HEK293T (cell line): ENCODE results near the gene ZNF521.
"Not testable (repeated sequence)": the region's sequence is repeated elsewhere in the genome, so short reads cannot be mapped to it uniquely, and the experiment has no call there.

Source experiments
- CTCF ChIA-PET: fragments of 350-600 bp; formaldehyde crosslinking; extraction: SDS; loops from one replicate; lab custom pipeline; 2021; ENCODE audit warnings: antibody characterized with exemption, inconsistent platforms; lab: Yijun Ruan, JAX
- POLR2A ChIA-PET: fragments of 350-600 bp; formaldehyde crosslinking; extraction: SDS; loops from one replicate; lab custom pipeline; 2020; ENCODE audit warnings: antibody characterized with exemption, inconsistent platforms; lab: Yijun Ruan, JAX
- DNase-seq: peaks from one replicate; pipeline ENCODE4 v3.0.0; 2012; ENCODE audit warnings: mixed read lengths; ENCODE audit errors: extremely low spot score
- ARNT ChIP-seq: fragments of 450-650 bp; IDR thresholded peaks from 2 replicates; pipeline ENCODE4 v1.6.1; 2017; ENCODE audit warnings: mild to moderate bottlenecking
- BHLHE40 ChIP-seq: fragments of 450-650 bp; IDR thresholded peaks from 2 replicates; pipeline ENCODE4 v1.6.1; 2016; ENCODE audit warnings: mild to moderate bottlenecking, moderate library complexity, borderline replicate concordance
- CTBP1 ChIP-seq: fragments of 450-650 bp; IDR thresholded peaks from 2 replicates; pipeline ENCODE4 v1.6.1; 2016; ENCODE audit warnings: borderline replicate concordance
- ELF4 ChIP-seq: fragments of 450-650 bp; IDR thresholded peaks from 2 replicates; pipeline ENCODE4 v1.6.1; 2017; ENCODE audit warnings: antibody characterized with exemption
- FOXA1 ChIP-seq: fragments of 450-650 bp; IDR thresholded peaks from 2 replicates; pipeline ENCODE4 v1.6.1; 2016; ENCODE audit warnings: mild to moderate bottlenecking
- FOXK2 ChIP-seq: fragments of 450-650 bp; IDR thresholded peaks from 2 replicates; pipeline ENCODE4 v1.6.1; 2016; ENCODE audit warnings: mild to moderate bottlenecking
- FOXM1 ChIP-seq: fragments of 450-650 bp; IDR thresholded peaks from 2 replicates; pipeline ENCODE4 v1.6.1; 2017; ENCODE audit warnings: mild to moderate bottlenecking, borderline replicate concordance
- HDGF ChIP-seq: fragments of 450-650 bp; IDR thresholded peaks from 2 replicates; pipeline ENCODE4 v1.6.1; 2017; ENCODE audit warnings: antibody characterized with exemption, borderline replicate concordance
- L3MBTL2 ChIP-seq: fragments of 450-650 bp; conservative IDR thresholded peaks from 2 replicates; pipeline ENCODE4 v1.6.1; 2016; ENCODE audit warnings: mild to moderate bottlenecking
- LEF1 ChIP-seq: fragments of 450-650 bp; IDR thresholded peaks from 2 replicates; pipeline ENCODE4 v1.6.1; 2017; ENCODE audit warnings: mild to moderate bottlenecking, borderline replicate concordance
- NFRKB ChIP-seq: fragments of 450-650 bp; IDR thresholded peaks from 2 replicates; pipeline ENCODE4 v1.6.1; 2016; ENCODE audit warnings: mild to moderate bottlenecking, moderate library complexity
- PKNOX1 ChIP-seq: fragments of 450-650 bp; IDR thresholded peaks from 2 replicates; pipeline ENCODE4 v1.6.1; 2016
- SP1 ChIP-seq: fragments of 450-650 bp; IDR thresholded peaks from 2 replicates; pipeline ENCODE4 v1.6.1; 2017
- SUZ12 ChIP-seq: fragments of 450-650 bp; IDR thresholded peaks from 2 replicates; pipeline ENCODE4 v1.6.1; 2016; ENCODE audit warnings: mild to moderate bottlenecking
- TARDBP ChIP-seq: fragments of 450-650 bp; IDR thresholded peaks from 2 replicates; pipeline ENCODE4 v1.6.1; 2016
- ZNF384 ChIP-seq: fragments of 450-650 bp; IDR thresholded peaks from 2 replicates; pipeline ENCODE4 v1.6.1; 2016

Gene ZNF521

GRCh38 chr18:25043104-25043503 lies 308.9 kb downstream of the ZNF521 start:
- ChIA-PET POLR2A (interaction anchor here (1.1 kb wide), 1 partner anchor 15 kb away, joined by 3 read pairs; no protein-coding TSS in a partner anchor), CTCF (no interaction called here)
- no peak for DNase-seq

GRCh38 chr18:25042641-25043051 lies 309.3 kb downstream of the ZNF521 start:
- no peak for DNase-seq
- ChIA-PET CTCF (no interaction called here), POLR2A (interaction anchor here (1.1 kb wide), 1 partner anchor 14 kb away, joined by 3 read pairs; no protein-coding TSS in a partner anchor)
- no peak for TF ChIP-seq FOXA1
- no peak for TF ChIP-seq ZNF384
- no peak for TF ChIP-seq L3MBTL2
- TF ChIP-seq NFRKB = no peak
- TF ChIP-seq FOXK2 = no peak
- TF ChIP-seq ARNT = no peak
- TF ChIP-seq CTBP1 = no peak
- TF ChIP-seq BHLHE40 = no peak
- TF ChIP-seq SP1 = no peak
- no peak for TF ChIP-seq SUZ12
- no peak for TF ChIP-seq FOXM1
- no peak for TF ChIP-seq TARDBP

More at GRCh38 chr18:25043104-25043503, 308.9 kb downstream of the ZNF521 start:
- TF ChIP-seq BHLHE40 (no peak), SP1 (no peak), FOXM1 (no peak), SUZ12 (no peak), L3MBTL2 (no peak), NFRKB (no peak), PKNOX1 (no peak), TARDBP (no peak), ZNF384 (no peak), LEF1 (no peak), CTBP1 (no peak), HDGF (no peak), FOXA1 (no peak), ARNT (no peak), FOXK2 (no peak), ELF4 (no peak)

GRCh38 chr18:25039781-25040180 lies 312.2 kb downstream of the ZNF521 start:
- DNase-seq = no peak
- ChIA-PET CTCF (no interaction called here), POLR2A (no interaction called here)
- no peak for TF ChIP-seq ZNF384
- no peak for TF ChIP-seq FOXM1
- TF ChIP-seq LEF1 = no peak
- TF ChIP-seq ARNT = no peak
- TF ChIP-seq HDGF = no peak
- no peak for TF ChIP-seq L3MBTL2
- no peak for TF ChIP-seq PKNOX1

GRCh38 chr18:25038261-25038660 lies 313.7 kb downstream of the ZNF521 start:
- POLR2A ChIA-PET = no interaction called here
- TF ChIP-seq FOXM1 (no peak), FOXK2 (no peak), FOXA1 (no peak), SUZ12 (no peak), ELF4 (no peak), ZNF384 (no peak), NFRKB (no peak), TARDBP (no peak), CTBP1 (no peak)
- CTCF ChIA-PET = interaction anchor here (0.6 to 0.7 kb wide), 2 partner anchors 16 to 1884 kb away, joined by 3 read pairs; no protein-coding TSS in a partner anchor
- no peak for DNase-seq

GRCh38 chr18:25033747-25034471 lies 318.1 kb downstream of the ZNF521 start:
- ChIA-PET POLR2A (no interaction called here), CTCF (no interaction called here)
- TF ChIP-seq BHLHE40 (no peak), FOXM1 (no peak), L3MBTL2 (no peak), SUZ12 (no peak), ELF4 (no peak), NFRKB (no peak)
- no peak for DNase-seq

- POLR2A ChIA-PET, CTCF ChIA-PET, DNase-seq: not testable (repeated sequence)
These were observed 318.8 kb downstream of the ZNF521 start for GRCh38 chr18:25033175-25033574.

GRCh38 chr18:25029802-25030201 lies 322.2 kb downstream of the ZNF521 start:
- ChIA-PET CTCF (no interaction called here), POLR2A (no interaction called here)
- no peak for DNase-seq
- no peak for TF ChIP-seq CTBP1
- TF ChIP-seq SP1 = no peak
- TF ChIP-seq NFRKB = no peak
- no peak for TF ChIP-seq ZNF384
- no peak for TF ChIP-seq ARNT
- TF ChIP-seq SUZ12 = no peak
- no peak for TF ChIP-seq FOXA1
- no peak for TF ChIP-seq BHLHE40
- TF ChIP-seq FOXK2 = no peak
- no peak for TF ChIP-seq PKNOX1
- no peak for TF ChIP-seq FOXM1
